GM21576 (cell line): ENCODE data around the gene BGN.

Source experiments
- ATAC-seq: cut with Tn5 transposase; IDR thresholded peaks from one replicate; pipeline ENCODE4 v1.9.1; 2021; ENCODE audit warnings: mild to moderate bottlenecking, moderate library complexity; ENCODE audit not compliant: unreplicated experiment

BGN gene

GRCh38 chrX:153494541-153495361, at the start of gene BGN:
BGN (plus strand) TSS chrX:153494980; CDS start chrX:153504632, 9,652 bp downstream.
- ATAC-seq, result no peak

GRCh38 chrX:153445106-153445855, 49.5 kb upstream of the BGN start:
- no peak for ATAC-seq

GRCh38 chrX:153445856-153446635, 48.7 kb upstream of the BGN start, which contains the start of gene TREX2:
TREX2 (minus strand) TSS chrX:153446056; CDS start chrX:153445430, 626 bp downstream.
- no peak for ATAC-seq

- no peak for ATAC-seq
These were observed 48.2 kb upstream of the BGN start for GRCh38 chrX:153446636-153446936.

GRCh38 chrX:153446950-153447580, 47.7 kb upstream of the BGN start:
- ATAC-seq, result no peak

- ATAC-seq, result no peak
These were observed 47.2 kb upstream of the BGN start for GRCh38 chrX:153447581-153447960.

GRCh38 chrX:153448556-153449367, 46.0 kb upstream of the BGN start:
- ATAC-seq, result no peak

- no peak for ATAC-seq
These were observed 45.2 kb upstream of the BGN start for GRCh38 chrX:153449368-153450113.

GRCh38 chrX:153450114-153450948, 44.4 kb upstream of the BGN start:
- ATAC-seq, result no peak

GRCh38 chrX:153450949-153451277, 43.9 kb upstream of the BGN start:
- ATAC-seq, result no peak

- no peak for ATAC-seq
These were observed 39.8 kb upstream of the BGN start for GRCh38 chrX:153454901-153455550.

- no peak for ATAC-seq
These were observed 39.2 kb upstream of the BGN start for GRCh38 chrX:153455571-153455970.

GRCh38 chrX:153456161-153456560, 38.6 kb upstream of the BGN start:
- ATAC-seq, result no peak

- no peak for ATAC-seq
These were observed 38.1 kb upstream of the BGN start for GRCh38 chrX:153456704-153457103.

GRCh38 chrX:153457136-153457825, 37.5 kb upstream of the BGN start:
- ATAC-seq, result no peak

GRCh38 chrX:153457827-153458466, 36.8 kb upstream of the BGN start:
- ATAC-seq, result no peak

- no peak for ATAC-seq
These were observed 36.3 kb upstream of the BGN start for GRCh38 chrX:153458476-153458875.
